ENCODE results near the gene AP3B1. TPM values are rescaled to one million over a fixed set of nuclear protein-coding genes. Genes with fewer than 3 reads are reported as not detected.
"Not testable (repeated sequence)": the region's sequence is repeated elsewhere in the genome, so short reads cannot be mapped to it uniquely, and the experiment has no call there.

The AP3B1 gene
- total RNA-seq, 2 donors from 2014 or later: 72.9 to 79.6 TPM

DNA sequence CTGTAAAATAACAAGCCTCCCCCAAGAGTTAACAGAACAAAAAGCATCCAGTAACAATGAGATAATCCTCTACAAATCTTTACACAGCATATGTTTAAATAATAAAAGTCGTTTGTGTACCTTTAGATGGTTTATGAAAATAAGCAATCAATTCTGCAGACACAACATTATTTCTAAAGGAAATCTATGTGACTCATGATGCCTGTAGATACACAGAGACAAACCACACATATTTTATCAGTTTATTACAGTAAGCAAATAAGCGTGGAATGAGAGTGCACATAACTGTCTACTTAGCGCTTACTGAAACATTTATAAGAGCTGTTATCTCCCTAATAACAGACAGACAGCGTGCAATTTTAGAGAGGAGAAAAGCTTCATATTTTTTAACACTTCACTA lies 243.6 kb downstream of the AP3B1 start:
- peaks cover 6 to 7% of the 10 kb centered on the region in 2 donors for H3K4me1 Mint-ChIP-seq (ENCODE audit: low read depth in 2 of 2)
- no peaks in the 10 kb centered on the region for H3K27me3 Mint-ChIP-seq
- no peak for ATAC-seq
- H3K9me3 Mint-ChIP-seq: no peaks in the 10 kb centered on the region
- H3K36me3 Mint-ChIP-seq: no peaks in the 10 kb centered on the region
- no peak overlapping the region for H3K4me3 Mint-ChIP-seq
- DNase-seq (ENCODE audit: low spot score): no peak
- no peak overlapping the region for H3K27ac Mint-ChIP-seq

DNA sequence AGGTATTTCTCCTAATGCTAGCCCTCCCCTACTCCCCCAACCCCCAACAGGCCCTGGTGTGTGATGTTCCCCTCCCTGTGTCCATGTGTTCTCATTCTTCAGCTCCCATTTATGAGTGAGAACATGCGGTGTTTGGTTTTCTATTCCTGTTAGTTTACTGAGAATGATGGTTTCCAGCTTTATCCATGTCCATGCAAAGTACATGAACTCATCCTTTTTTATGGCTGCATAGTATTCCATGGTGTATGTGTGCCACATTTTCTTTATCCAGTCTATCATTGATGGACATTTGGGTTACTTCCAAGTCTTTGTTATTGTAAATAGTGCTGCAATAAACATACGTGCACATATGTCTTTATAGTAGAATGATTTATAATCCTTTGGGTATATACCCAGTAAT lies 247.7 kb downstream of the AP3B1 start:
- H3K27me3 Mint-ChIP-seq; H3K36me3 Mint-ChIP-seq; H3K27ac Mint-ChIP-seq; H3K9me3 Mint-ChIP-seq; DNase-seq (ENCODE audit: low spot score); H3K4me3 Mint-ChIP-seq; ATAC-seq: not testable (repeated sequence)
- H3K4me1 Mint-ChIP-seq (ENCODE audit: low read depth in 2 of 2): peaks cover 0 to 12% of the 10 kb centered on the region in 2 donors

DNA sequence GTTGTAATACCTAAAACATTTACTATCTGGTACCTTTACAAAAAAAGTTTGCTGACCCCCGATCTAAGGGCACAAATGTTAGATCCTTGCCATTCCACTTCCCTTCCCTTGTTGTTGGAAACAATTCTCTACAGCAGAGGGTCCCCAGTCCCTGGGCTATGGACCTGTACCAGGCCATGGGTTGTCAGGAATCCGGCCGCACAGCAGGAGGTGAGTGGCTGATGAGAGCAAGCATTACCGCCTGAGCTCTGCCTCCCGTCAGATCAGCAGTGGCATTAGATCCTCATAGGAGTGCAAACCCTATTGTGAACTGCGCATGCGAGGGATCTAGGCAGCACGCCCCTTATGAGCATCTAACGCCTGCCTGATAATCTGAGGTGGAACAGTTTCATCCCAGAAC lies 248.5 kb downstream of the AP3B1 start:
- Mint-ChIP-seq H3K4me3 (no peak overlapping the region), H3K4me1 (ENCODE audit: low read depth in 2 of 2) (peaks cover 0 to 12% of the 10 kb centered on the region in 2 donors), H3K9me3 (no peaks in the 10 kb centered on the region), H3K27ac (no peak overlapping the region), H3K36me3 (peaks cover 7% of the 10 kb centered on the region), H3K27me3 (no peaks in the 10 kb centered on the region)
- DNase-seq (ENCODE audit: low spot score) (no peak), ATAC-seq (no peak)

DNA sequence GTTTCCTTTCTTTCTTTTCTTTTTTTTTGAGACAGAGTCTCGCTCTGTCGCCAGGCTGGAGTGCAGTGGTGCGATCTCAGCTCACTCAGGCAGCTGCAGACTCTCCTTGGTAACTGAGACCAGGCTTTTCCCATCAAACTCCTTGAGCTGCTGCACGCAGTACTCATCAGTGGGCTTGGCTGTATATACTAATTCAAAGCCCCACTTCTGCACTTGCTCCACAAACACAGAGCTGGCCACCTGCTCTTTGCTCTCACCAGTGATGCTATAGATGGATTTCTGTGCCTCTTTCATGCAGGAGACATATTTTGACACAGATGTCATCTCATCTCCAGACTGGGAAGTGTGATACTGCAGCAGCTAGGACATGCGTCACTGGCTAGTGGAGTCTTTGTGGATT lies 252.7 kb downstream of the AP3B1 start:
- DNase-seq (ENCODE audit: low spot score) (no peak), ATAC-seq (no peak)
- Mint-ChIP-seq H3K27me3 (no peaks in the 10 kb centered on the region), H3K4me1 (ENCODE audit: low read depth in 2 of 2) (peaks cover 0 to 8% of the 10 kb centered on the region in 2 donors), H3K27ac (no peak overlapping the region), H3K36me3 (peaks cover 14% of the 10 kb centered on the region), H3K9me3 (no peaks in the 10 kb centered on the region), H3K4me3 (no peak overlapping the region)

DNA sequence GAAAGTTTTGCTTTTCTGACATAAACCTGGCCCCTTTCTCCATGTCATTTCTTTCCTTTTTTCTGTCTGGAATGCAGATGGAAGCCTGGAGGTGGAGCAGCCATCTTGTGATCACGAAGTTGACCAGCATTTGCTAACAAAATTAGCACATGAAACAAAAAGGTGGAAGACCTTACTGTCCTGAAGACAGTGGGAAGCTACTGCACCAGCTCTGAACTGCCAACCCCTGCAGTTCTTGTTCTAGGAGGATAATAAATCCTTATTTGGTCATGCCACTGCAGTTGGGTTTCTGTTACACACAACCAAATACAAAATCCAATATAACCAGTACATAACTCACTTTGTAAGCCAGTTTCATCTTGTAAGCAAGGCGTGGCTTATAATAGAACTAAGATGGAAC lies 269.0 kb downstream of the AP3B1 start:
- peaks cover 2% of the 10 kb centered on the region for H3K36me3 Mint-ChIP-seq
- ATAC-seq (no peak), DNase-seq (ENCODE audit: low spot score) (no peak)
- H3K27ac Mint-ChIP-seq: no peak overlapping the region
- H3K4me3 Mint-ChIP-seq: no peak overlapping the region
- H3K4me1 Mint-ChIP-seq (ENCODE audit: low read depth in 2 of 2): peaks cover 0 to 5% of the 10 kb centered on the region in 2 donors
- H3K9me3 Mint-ChIP-seq: no peaks in the 10 kb centered on the region
- no peaks in the 10 kb centered on the region for H3K27me3 Mint-ChIP-seq

DNA sequence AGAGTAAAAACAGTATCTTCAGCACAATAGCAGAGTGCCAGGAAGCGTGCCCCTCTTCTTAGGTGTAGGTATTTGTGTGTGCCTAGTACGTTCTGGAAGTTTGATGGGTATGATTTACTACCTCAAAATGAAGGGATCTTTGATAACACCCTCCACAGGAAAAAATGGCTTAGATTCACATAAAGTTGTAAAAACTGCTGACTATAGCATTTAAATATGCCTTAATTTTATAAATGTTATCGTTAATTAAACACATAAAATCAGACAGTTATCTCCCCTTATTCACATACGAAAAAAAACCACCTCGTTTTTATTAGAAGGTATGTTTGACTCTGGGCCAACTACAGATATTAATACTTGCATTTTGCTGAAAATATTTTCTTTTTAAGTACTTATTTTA lies 274.8 kb downstream of the AP3B1 start:
- H3K27ac Mint-ChIP-seq: no peak overlapping the region
- no peak overlapping the region for H3K4me3 Mint-ChIP-seq
- DNase-seq (ENCODE audit: low spot score): no peak
- no peaks in the 10 kb centered on the region for H3K9me3 Mint-ChIP-seq
- no peaks in the 10 kb centered on the region for H3K36me3 Mint-ChIP-seq
- peaks cover 0 to 5% of the 10 kb centered on the region in 2 donors for H3K4me1 Mint-ChIP-seq (ENCODE audit: low read depth in 2 of 2)
- ATAC-seq: no peak
- H3K27me3 Mint-ChIP-seq: no peaks in the 10 kb centered on the region

DNA sequence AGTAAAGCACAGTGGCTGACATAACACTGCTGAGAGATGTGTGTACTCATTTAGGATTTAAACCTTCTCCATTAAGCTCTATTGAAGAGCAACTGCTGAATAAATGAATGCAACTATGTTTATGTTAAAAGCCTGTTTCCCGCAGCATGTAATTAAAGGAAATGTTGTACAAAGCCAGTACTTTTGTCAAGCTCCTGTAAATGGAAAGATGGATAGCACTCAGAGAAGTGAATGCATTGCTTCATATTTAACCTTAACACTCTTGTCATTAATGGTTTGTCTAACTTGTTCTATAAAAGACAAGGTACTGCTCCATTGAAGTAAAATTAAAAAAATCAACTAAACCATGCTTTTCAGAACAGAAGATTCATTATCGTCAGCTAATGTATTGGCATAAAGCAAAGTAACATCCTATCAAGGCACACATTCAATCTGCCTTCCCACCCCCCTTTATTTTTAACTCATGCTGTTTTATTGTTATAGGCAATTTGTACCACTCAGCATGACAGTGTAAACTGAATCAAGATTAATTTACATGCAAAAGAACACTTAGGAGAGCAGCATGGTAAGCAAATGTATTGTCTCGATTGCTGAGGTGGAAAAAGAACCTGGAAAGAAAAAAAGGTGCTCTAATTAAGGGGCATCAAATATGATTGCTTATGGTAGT lies 277.5 kb downstream of the AP3B1 start:
- ATAC-seq (no peak), DNase-seq (ENCODE audit: low spot score) (no peak)
- Mint-ChIP-seq H3K36me3 (no peaks in the 10 kb centered on the region), H3K27me3 (no peaks in the 10 kb centered on the region), H3K4me3 (no peak overlapping the region), H3K4me1 (ENCODE audit: low read depth in 2 of 2) (no peaks in the 10 kb centered on the region), H3K9me3 (no peaks in the 10 kb centered on the region), H3K27ac (no peak overlapping the region)

DNA sequence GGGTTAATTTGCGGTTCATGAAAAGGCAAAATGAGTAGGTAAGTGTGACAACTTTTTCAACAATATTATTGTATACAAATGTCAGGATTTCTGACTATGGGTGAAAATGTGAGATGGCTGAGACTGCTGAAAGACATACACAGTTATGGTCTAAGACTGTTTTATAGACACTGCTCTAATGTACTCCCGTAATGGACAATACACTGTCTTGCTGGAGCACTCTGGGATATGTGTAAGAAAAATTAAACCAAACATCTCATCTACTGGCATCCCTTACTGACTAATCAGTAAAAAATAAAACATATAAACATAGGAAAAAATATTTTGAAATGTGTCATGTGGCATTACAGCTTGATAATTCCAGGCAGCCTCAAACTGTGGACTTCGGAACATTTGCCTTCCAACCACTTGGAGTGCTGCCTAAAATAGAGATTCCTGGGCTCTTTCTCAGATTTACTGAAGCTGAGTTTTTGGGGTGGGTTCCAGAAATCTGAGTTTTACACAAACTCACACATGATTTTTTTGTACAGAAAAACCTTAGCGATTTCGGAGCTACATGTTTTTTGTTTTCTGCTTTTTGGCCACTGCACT lies 284.5 kb downstream of the AP3B1 start:
- DNase-seq (ENCODE audit: low spot score) (no peak), ATAC-seq (no peak)
- no peak overlapping the region for H3K4me3 Mint-ChIP-seq
- H3K4me1 Mint-ChIP-seq (ENCODE audit: low read depth in 2 of 2): no peaks in the 10 kb centered on the region
- H3K27me3 Mint-ChIP-seq: no peaks in the 10 kb centered on the region
- no peaks in the 10 kb centered on the region for H3K9me3 Mint-ChIP-seq
- no peak overlapping the region for H3K27ac Mint-ChIP-seq
- no peaks in the 10 kb centered on the region for H3K36me3 Mint-ChIP-seq

DNA sequence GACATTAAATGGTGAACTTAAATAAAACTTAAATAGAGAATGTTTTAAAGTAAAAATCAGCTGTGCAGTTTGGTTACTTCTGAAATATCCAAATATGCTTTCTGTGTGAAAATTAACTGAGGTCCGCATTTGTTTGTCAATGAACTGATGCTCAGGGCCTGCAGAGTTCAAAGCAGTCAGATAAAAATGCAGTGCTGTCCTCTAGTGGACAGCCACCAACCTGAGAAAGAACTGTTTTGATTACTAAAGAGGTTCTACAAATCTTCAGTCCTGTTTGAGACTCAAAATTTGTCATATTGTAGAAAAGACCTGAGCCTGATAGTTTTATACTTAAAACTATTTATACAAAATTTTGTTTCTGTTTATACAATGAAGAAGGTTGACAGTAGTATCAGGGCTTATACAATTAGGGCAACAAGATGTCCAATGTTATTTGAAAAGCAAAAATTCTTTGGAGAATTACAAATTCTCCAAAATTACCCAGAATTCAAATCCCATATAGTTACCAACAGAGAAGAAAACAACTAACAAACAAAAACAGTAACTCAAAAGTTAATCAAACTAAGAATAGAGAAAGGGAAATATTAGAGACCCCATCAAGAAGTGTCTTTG lies 286.0 kb downstream of the AP3B1 start:
- no peak overlapping the region for H3K27ac Mint-ChIP-seq
- DNase-seq (ENCODE audit: low spot score) (no peak), ATAC-seq (no peak)
- H3K9me3 Mint-ChIP-seq: no peaks in the 10 kb centered on the region
- H3K27me3 Mint-ChIP-seq: no peaks in the 10 kb centered on the region
- H3K36me3 Mint-ChIP-seq: no peaks in the 10 kb centered on the region
- H3K4me3 Mint-ChIP-seq: no peak overlapping the region
- H3K4me1 Mint-ChIP-seq (ENCODE audit: low read depth in 2 of 2): no peaks in the 10 kb centered on the region

DNA sequence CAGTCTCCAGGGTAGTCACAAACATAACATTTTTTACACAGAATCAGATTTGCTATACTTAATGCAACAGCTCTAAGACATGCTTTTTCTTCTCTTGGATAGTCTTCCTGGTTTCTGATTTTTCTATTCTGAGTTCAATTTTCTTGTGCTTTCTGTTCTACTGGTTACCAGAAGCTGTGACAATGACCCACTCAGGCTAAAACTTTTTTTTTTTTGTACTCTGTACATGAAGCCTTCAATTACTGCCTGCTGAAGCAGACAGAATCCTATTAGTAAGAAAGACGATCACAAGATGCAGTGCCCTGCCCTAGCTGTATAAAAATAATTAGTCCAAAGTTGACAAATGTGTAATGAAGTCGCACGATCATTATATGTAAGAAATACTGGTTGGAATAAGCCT lies 287.3 kb downstream of the AP3B1 start:
- H3K27ac Mint-ChIP-seq: no peak overlapping the region
- H3K9me3 Mint-ChIP-seq: no peaks in the 10 kb centered on the region
- no peaks in the 10 kb centered on the region for H3K36me3 Mint-ChIP-seq
- H3K27me3 Mint-ChIP-seq: no peaks in the 10 kb centered on the region
- ATAC-seq (no peak), DNase-seq (ENCODE audit: low spot score) (no peak)
- no peak overlapping the region for H3K4me3 Mint-ChIP-seq
- no peaks in the 10 kb centered on the region for H3K4me1 Mint-ChIP-seq (ENCODE audit: low read depth in 2 of 2)

DNA sequence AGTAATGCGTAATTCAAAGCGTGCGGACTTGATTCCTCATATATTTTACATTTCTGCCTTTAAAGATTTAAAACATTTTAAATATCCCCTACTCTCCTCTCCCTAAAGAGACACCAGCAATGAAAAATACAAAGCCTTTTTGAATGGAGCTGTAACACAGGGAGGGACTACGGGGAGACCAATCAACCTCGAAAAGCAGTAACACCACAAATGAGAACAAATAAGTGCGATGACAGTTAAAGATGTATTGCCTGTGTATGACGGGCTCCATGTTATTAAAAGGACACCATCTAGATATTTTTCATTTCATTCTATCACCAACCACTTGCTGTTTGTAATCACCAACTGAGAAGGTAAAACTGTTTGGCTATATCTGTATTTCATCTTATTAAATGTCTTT lies 288.0 kb downstream of the AP3B1 start:
- Mint-ChIP-seq H3K4me1 (ENCODE audit: low read depth in 2 of 2) (no peaks in the 10 kb centered on the region), H3K27me3 (no peaks in the 10 kb centered on the region), H3K4me3 (no peak overlapping the region), H3K27ac (no peak overlapping the region), H3K36me3 (no peaks in the 10 kb centered on the region), H3K9me3 (no peaks in the 10 kb centered on the region)
- no peak for DNase-seq (ENCODE audit: low spot score)
- no peak for ATAC-seq

DNA sequence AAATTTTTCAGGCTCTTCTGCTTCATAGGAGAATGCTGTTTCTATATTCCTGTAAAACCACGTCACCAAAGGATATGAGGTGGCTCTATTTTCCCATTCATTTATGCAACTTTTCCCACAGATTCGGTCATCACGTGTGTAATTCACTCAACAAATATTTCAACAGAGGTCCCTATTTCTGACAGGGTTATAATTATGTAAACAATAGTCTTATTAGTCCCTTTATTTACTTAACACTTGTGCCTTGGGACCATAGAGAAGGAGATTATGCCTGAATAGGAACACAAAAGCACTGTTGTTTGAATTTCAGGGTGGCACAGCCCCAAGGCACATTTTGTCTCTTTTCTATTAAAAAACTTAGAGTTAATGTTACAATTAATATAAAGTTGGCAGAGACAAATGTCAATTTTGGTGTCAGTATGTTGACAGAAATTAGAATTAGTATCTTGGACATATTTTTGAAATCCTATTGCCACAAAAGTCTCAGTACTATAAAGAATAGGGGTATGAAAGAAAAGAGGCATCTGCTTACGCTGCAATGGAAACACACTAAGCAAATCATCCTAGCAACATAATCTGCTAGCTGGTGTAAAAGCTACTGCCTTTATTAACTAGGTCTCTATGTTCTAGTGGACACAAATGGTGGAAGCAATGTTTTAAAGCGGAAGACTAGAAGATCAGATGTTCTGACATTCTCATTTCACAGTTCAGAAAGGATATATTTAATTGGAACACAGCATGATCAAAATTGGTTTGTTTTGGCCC lies 289.3 kb downstream of the AP3B1 start:
- Mint-ChIP-seq H3K9me3 (no peaks in the 10 kb centered on the region), H3K4me1 (ENCODE audit: low read depth in 2 of 2) (no peaks in the 10 kb centered on the region), H3K36me3 (no peaks in the 10 kb centered on the region), H3K27ac (no peak overlapping the region), H3K4me3 (no peak overlapping the region), H3K27me3 (no peaks in the 10 kb centered on the region)
- DNase-seq (ENCODE audit: low spot score) (no peak), ATAC-seq (no peak)

DNA sequence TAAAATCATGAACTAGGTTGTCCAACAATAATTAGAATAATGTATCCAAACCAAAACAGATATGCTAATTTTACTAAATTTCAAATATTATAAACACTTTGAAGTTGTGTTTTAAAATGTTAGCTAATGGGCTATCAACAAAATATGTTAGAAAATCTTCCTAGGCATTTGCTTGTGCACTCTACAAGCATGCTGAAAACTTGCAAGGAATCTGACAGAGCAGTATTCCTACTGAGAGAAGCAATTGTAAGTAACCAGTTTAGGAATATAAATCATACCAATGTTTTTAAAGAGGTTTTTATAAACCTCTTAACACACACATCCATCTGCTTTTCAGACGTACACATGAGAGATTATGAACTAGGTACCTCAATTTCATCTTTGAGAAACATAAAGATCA lies 289.9 kb downstream of the AP3B1 start:
- ATAC-seq (no peak), DNase-seq (ENCODE audit: low spot score) (no peak)
- H3K9me3 Mint-ChIP-seq: no peaks in the 10 kb centered on the region
- no peak overlapping the region for H3K4me3 Mint-ChIP-seq
- H3K27me3 Mint-ChIP-seq: no peaks in the 10 kb centered on the region
- H3K27ac Mint-ChIP-seq: no peak overlapping the region
- no peaks in the 10 kb centered on the region for H3K4me1 Mint-ChIP-seq (ENCODE audit: low read depth in 2 of 2)
- no peaks in the 10 kb centered on the region for H3K36me3 Mint-ChIP-seq

DNA sequence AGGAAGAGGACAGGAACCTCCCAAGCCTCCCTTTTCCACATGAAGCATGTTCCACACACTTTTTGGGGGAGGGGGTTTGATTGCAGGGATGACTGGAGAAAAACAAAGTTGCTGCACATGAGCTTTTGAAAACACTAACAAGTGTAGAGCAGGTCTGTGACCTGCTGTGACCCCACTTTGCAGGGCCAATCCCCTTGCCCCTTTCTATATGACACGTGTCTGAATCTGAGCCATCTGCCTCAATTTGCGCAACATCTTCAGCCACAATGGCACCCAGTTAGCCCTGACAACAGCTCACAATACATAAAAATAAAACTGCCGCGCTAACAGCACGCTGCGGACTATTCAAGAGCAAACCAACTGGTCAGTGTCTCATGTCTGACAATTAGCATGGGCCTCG lies 290.6 kb downstream of the AP3B1 start:
- ATAC-seq (no peak), DNase-seq (ENCODE audit: low spot score) (no peak)
- Mint-ChIP-seq H3K36me3 (peaks cover 5% of the 10 kb centered on the region), H3K27ac (no peak overlapping the region), H3K9me3 (no peaks in the 10 kb centered on the region), H3K4me3 (no peak overlapping the region), H3K4me1 (ENCODE audit: low read depth in 2 of 2) (peaks cover 0 to 3% of the 10 kb centered on the region in 2 donors), H3K27me3 (no peaks in the 10 kb centered on the region)
